Non-pigmented ciliary epithelial cell (primary cell): Measurements from ENCODE around the gene FZD7.

ENCODE experiments used
- DNase-seq: peaks from one replicate; pipeline ENCODE4 v3.0.0-alpha.2; 2010; ENCODE audit warnings: low read depth

The FZD7 gene

GRCh38 chr2:202037086-202037485 lies 3.4 kb downstream of the FZD7 start:
- DNase-seq, result no peak

GRCh38 chr2:202038471-202039277 lies 5.0 kb downstream of the FZD7 start:
- DNase-seq, result no peak

- no peak for DNase-seq
These were observed 5.8 kb downstream of the FZD7 start for GRCh38 chr2:202039278-202040078.

GRCh38 chr2:202040079-202040844 lies 6.6 kb downstream of the FZD7 start:
- no peak for DNase-seq

GRCh38 chr2:202042444-202042843 lies 8.8 kb downstream of the FZD7 start:
- DNase-seq, result no peak

- DNase-seq, result no peak
These were observed 9.8 kb downstream of the FZD7 start for GRCh38 chr2:202043475-202043874.

- DNase-seq, result no peak
These were observed 11.1 kb downstream of the FZD7 start for GRCh38 chr2:202044777-202045176.

GRCh38 chr2:202046572-202046971 lies 12.9 kb downstream of the FZD7 start:
- DNase-seq, result no peak

- no peak for DNase-seq
These were observed 15.6 kb downstream of the FZD7 start for GRCh38 chr2:202049092-202049728.

- DNase-seq, result no peak
These were observed 16.2 kb downstream of the FZD7 start for GRCh38 chr2:202049840-202050239.

GRCh38 chr2:202050652-202051051 lies 17.0 kb downstream of the FZD7 start:
- no peak for DNase-seq

- DNase-seq, result no peak
These were observed 18.0 kb downstream of the FZD7 start for GRCh38 chr2:202051499-202052161.

- no peak for DNase-seq
These were observed 18.6 kb downstream of the FZD7 start for GRCh38 chr2:202052235-202052634.

- DNase-seq, result no peak
These were observed 21.0 kb downstream of the FZD7 start for GRCh38 chr2:202054679-202055078.

GRCh38 chr2:202056611-202057010 lies 23.0 kb downstream of the FZD7 start:
- no peak for DNase-seq

GRCh38 chr2:202060218-202060617 lies 26.6 kb downstream of the FZD7 start:
- DNase-seq, result no peak

- DNase-seq, result no peak
These were observed 28.0 kb downstream of the FZD7 start for GRCh38 chr2:202061695-202062094.

GRCh38 chr2:202064171-202064880 lies 30.7 kb downstream of the FZD7 start:
- peak; percentile 97 for DNase-seq

GRCh38 chr2:202064881-202065230 lies 31.2 kb downstream of the FZD7 start:
- no peak for DNase-seq

GRCh38 chr2:202065876-202066275 lies 32.2 kb downstream of the FZD7 start:
- DNase-seq, result no peak

GRCh38 chr2:202066875-202067274 lies 33.2 kb downstream of the FZD7 start:
- no peak for DNase-seq
